GM12801 (cell line): ENCODE measurements around the gene RAB34.

Experiments used
- TF ChIP-seq, protein P1 (sequence below): IDR thresholded peaks from one replicate; pipeline ENCODE4 v1.5.1; 2011; ENCODE audit warnings: control low read depth; ENCODE audit not compliant: insufficient read length; ENCODE audit errors: extremely low read depth

RAB34 gene

DNA sequence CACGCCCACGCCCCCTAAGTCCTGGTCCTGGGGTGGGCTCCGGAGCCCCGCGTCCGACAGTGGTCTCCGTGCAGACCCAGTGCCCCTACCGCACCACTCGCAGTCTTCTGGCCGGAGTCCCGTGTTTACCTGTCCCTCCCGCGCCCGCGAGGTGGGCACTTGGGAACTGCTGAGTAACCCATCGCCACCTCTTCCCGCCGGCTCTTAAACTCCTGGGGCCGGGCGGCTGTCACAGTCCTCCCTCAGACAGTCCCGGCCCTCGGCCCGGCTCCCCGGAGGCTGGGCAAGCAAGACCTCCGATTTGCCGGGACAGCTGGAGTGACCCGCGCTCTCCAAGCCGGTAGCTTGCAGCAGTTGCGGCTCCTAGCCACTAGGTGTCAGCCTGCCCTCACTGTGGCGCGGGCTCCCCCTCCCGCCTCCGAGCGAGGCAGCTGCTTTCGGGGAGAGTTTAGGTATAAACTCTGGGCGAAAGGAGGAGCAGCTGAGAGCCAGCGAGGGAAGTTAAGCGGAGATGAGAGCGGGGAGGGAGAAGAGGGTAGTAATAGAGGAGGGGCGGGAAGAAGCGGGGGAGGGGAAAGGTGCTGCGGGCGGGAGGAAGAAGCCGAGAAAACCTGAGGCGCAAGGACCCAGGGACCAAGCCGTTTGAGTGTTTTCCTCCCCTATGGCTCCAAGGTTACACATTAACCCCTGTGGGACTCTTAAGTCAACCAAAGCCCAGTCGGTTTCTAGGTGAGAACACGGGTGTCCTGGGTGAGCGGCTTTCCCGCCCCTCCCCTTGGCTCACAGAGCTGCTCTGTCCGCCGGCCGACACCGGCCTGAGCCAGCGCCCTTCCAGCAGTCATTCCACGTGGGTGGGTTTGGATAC lies 9.2 kb upstream of the RAB34 start:
- TF ChIP-seq, protein P1, sequence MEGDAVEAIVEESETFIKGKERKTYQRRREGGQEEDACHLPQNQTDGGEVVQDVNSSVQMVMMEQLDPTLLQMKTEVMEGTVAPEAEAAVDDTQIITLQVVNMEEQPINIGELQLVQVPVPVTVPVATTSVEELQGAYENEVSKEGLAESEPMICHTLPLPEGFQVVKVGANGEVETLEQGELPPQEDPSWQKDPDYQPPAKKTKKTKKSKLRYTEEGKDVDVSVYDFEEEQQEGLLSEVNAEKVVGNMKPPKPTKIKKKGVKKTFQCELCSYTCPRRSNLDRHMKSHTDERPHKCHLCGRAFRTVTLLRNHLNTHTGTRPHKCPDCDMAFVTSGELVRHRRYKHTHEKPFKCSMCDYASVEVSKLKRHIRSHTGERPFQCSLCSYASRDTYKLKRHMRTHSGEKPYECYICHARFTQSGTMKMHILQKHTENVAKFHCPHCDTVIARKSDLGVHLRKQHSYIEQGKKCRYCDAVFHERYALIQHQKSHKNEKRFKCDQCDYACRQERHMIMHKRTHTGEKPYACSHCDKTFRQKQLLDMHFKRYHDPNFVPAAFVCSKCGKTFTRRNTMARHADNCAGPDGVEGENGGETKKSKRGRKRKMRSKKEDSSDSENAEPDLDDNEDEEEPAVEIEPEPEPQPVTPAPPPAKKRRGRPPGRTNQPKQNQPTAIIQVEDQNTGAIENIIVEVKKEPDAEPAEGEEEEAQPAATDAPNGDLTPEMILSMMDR = peak; percentile 19

DNA sequence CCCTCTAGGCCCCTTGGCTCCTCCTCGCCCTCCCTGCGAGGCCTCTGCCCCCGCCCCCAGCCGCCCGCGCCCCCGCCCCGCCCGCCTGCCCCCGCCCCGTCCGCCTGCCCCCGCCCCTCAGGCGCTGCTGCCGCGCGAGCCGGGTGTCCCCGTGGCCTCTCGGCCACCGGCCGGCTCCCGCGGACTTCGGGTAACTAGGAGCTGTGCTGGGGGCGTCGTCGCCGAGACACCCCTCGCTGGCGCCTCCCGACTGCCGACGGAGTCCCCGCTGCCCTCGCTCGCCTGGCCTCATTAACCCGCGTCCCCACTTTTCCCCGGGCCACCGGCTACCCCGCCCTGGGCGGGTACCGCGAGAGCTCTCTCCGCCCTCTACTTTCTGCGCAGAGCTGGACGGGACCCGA lies 8.6 kb upstream of the RAB34 start, which contains the start of gene TLCD1:
TLCD1 (minus strand) TSS at position 8 of the 401 bp plus-strand sequence. CDS start 136 bp downstream, outside the sequence.
- TF ChIP-seq, protein P1 = no peak

DNA sequence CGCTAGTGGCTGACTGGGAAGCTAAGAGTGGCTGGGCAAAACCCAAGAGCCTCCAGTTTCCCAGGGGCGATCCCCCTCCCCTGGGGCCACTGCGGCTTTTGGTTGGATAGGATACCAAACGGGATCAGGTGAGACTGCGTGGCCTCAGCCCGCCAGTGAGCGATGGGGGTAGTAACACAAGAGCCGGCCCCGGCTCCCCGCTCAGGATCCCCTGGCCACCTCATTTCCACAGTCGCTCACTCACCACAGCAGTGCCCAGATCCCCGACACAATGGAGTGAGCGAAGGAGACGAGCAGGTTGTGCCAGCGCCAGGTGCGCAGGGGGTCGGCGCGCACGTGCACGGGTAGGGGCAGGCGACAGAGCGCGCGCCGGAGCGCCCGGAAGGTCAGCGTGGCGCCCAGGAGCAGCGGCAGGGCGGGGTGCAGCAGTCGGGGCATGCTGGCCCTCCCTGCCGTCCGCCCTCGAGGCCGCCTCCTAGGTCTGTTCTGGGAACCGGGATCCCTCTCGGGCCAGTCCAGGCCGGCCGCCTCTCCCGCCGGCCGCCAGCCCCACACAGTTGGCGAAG lies 8.1 kb upstream of the RAB34 start:
- TF ChIP-seq, protein P1 = no peak

DNA sequence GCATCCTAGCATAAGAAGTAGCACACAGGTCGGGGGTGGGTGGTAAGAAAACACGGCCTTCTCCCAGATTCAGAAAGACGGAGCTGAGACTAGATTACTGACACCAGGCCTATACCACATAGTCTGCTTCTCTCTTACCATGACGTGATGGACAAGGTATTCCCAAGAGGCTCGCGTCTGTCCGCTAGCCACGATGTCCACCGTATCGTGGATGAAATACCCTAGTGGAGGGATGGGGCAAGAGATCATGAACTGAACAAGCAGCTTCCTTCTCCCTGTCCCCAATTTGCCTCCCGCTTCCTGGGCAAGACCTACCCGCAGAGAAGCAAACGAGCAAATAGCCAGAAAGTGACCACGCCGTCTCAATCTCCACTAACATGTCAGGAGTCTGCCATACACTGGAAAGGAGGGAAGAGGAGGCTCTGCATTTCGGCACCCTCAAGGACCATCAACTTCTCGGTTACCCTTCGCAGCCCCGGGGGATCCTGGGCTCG lies 7.5 kb upstream of the RAB34 start:
- TF ChIP-seq, protein P1 = no peak

DNA sequence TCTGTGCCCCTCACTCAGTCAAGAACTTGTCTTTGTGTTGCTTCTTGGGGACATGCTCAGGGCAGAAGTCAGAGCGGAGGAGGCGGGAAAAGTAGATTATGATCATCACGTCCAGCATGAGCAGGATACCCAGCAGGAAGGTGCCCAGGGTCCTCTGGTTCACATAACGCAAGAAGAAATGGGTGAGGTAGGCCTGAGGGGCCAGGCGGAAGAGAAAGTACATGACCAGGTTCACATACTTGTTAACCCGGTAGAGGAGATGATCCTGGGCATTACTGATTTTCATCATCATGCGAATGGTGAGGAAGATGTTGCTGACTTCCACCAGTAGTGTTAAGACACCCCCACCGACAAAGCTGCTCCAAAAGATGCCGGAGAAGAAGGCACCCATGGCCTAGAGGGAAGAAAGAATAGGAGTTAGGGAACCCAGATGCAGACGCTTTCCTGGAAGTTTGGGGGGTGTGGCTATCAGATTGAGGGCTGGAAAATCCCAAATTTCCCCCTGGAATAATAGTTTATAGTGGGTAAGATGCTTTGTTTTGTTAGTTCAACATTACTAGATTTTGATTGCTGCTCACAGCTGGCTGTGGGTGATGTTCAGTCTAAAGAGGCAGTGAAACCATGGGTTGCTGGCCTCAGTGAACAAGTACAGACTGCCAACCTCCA lies 7.0 kb upstream of the RAB34 start:
- TF ChIP-seq, protein P1 = no peak

DNA sequence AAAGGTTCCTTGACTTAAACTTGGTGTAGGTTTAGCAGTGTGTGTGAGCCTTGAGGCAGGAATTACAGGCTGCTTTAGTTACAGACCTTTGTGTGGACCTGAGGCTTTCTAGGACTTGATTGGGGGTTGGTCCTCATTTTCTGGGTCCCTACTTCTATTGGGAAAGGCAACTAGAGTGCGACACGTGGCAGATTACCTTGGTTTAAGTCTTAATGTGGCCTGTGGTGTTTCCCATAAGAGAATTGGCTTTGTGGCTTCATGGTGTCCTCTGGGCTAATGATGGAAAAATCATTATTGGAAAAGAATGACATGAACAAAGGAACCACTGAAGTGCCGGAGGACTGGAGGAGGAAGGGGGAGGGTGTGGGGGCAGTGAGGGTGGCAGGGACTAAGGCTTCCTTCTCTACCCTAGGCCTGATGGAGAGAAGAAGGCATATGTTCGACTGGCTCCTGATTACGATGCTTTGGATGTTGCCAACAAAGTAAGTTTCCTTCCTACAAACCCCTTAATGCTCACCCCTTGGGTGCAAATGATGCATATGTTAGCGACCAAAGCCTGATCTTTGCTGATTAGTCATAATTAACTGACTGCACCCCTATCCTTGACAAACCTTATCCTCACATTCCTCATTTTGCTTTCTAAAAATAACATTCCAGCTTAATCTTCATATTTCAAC lies 5.6 kb upstream of the RAB34 start:
- TF ChIP-seq, protein P1 = no peak
